ENCODE measurements around the gene PLEKHG1.

Gene PLEKHG1

DNA sequence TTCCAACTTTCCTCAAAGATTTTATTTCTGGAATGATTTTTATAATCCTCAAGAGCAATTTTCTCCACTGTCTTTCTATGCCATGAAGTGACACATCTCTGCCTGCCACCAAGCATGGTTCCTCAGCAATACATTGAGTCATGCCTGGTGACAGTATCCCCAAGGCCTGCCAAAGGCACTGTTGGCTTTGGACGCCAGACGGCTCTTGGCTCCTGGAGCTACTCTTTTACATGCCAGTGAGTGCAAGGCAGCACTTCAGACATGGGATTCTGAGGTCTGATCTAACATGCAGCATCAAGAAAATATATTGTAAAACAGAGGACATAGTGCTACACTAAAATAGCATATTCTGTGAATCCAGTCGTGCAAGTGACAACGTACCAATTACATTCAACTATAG is 20.1 kb upstream of the PLEKHG1 start:
- Mint-ChIP-seq H3K4me3 (no peak overlapping the region), H3K36me3 (ENCODE audit: low read depth) (no peaks in the 10 kb centered on the region), H3K4me1 (ENCODE audit: low read depth) (no peaks in the 10 kb centered on the region), H3K9me3 (no peaks in the 10 kb centered on the region), H3K27ac (no peak overlapping the region), H3K27me3 (peaks cover 36% of the 10 kb centered on the region)
- no peak for DNase-seq

DNA sequence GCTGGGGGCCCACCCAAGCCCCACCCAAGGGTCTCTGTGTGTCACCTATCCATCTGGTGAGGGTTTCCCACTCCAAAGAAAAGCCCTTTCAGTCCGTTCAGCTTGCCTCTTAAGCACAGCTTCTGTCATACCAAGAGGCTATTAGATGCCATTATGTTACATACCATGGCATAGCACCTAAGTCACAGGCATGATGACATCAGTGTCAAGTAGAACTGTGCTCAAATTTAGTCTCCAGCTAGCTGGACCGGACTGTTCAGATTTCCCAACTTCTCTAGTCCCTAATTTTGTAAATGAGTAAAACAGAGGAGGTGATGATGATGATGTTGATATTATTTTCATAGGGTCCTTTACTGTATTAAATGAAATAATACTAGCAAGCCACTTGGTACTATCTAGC is 19.2 kb upstream of the PLEKHG1 start:
- Mint-ChIP-seq H3K9me3 (no peaks in the 10 kb centered on the region), H3K27me3 (peaks cover 31% of the 10 kb centered on the region), H3K27ac (no peak overlapping the region), H3K4me1 (ENCODE audit: low read depth) (no peaks in the 10 kb centered on the region), H3K36me3 (ENCODE audit: low read depth) (no peaks in the 10 kb centered on the region), H3K4me3 (no peak overlapping the region)
- DNase-seq = no peak

DNA sequence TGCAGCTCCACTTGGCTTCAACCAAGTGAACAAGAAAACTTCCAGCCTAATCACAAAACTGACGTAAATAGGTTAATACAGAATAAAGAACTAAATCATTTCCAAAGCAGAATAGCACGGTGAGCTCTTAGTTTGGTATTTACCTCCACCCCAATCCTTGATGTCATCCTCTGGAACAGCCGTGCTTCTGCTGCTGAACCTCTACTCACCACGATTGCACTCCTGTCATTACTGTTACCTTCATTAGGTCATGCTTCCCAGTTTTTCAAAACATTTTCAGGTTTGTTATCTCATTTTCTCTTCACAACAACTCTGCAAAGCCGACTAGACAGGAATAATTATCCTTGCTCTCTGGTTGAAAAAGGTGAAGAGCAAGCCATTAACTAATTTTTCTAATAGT is 15.6 kb upstream of the PLEKHG1 start:
- no peak for DNase-seq
- Mint-ChIP-seq H3K9me3 (no peaks in the 10 kb centered on the region), H3K4me1 (ENCODE audit: low read depth) (no peaks in the 10 kb centered on the region), H3K27me3 (peaks cover 10% of the 10 kb centered on the region), H3K27ac (no peak overlapping the region), H3K36me3 (ENCODE audit: low read depth) (no peaks in the 10 kb centered on the region), H3K4me3 (no peak overlapping the region)

DNA sequence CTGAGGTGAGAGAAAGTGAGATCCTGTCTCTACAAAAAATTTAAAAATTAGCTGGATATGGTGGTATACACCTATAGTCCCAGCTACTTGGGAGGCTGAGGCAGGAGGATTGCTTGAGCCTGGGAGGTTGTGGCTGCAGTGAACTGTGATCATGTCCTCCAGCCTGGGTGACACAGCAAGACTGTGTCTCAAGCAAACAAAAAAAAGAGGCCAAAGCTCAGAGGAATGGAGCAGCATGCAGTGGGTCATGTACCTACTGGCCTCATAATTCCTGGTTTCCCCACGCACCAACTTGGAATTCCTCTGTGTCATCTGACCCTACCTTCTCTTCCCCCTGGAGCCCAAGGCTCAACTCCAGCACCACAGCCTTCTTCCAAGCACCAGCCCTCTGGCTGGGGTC is 15.1 kb upstream of the PLEKHG1 start:
- Mint-ChIP-seq H3K36me3 (ENCODE audit: low read depth) (no peaks in the 10 kb centered on the region), H3K9me3 (no peaks in the 10 kb centered on the region), H3K27me3 (peaks cover 8% of the 10 kb centered on the region), H3K27ac (no peak overlapping the region), H3K4me3 (no peak overlapping the region), H3K4me1 (ENCODE audit: low read depth) (no peaks in the 10 kb centered on the region)
- no peak for DNase-seq

DNA sequence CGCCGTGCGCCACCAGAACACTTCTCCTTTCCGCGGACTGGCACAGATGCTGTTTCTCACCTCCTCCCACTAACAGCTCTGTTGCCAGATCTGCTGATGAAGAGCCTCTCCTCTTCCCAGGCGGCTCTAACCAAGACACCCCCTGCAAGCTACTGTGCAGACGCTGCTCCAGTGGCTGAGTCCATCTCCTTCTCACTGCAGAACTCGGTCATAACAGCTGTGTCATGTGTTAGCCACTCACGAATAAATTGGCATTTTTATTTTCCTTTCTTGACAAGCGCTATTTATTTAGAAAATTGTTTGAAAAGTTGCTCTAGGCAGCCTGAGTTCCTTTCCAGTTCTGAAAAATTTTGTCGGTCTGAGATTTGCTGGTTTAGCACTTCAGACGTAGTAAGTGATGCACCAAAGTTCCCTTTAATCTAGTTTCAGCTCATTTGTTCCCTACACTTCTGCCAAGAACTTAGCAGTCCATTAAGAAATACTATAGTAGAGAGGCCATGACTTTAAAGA is 12.8 kb upstream of the PLEKHG1 start:
- Mint-ChIP-seq H3K27ac (no peak overlapping the region), H3K4me3 (no peak overlapping the region), H3K9me3 (no peaks in the 10 kb centered on the region), H3K36me3 (ENCODE audit: low read depth) (no peaks in the 10 kb centered on the region), H3K4me1 (ENCODE audit: low read depth) (no peaks in the 10 kb centered on the region), H3K27me3 (peaks cover 22% of the 10 kb centered on the region)
- no peak for DNase-seq

DNA sequence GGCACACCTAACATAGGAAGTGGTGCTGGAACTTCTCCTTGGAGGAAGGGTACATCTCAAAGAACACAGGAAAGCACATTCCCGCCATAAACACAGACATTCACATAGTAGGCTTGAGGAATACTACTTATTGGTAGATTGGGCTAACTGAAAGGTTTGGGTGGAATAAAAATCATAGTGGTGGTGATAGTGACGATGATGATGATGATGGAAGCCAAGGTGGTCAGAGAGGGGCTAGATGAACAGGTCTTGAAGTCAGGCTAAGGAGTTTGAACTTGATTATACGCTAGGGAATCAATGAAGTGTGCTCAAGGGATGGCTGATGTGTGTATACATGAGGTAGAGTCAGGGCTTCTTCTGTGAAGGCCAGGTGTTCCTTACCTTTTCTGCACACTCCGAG is 12.0 kb upstream of the PLEKHG1 start:
- no peak overlapping the region for H3K4me3 Mint-ChIP-seq
- peaks cover 30% of the 10 kb centered on the region for H3K27me3 Mint-ChIP-seq
- H3K4me1 Mint-ChIP-seq (ENCODE audit: low read depth) = no peaks in the 10 kb centered on the region
- no peak overlapping the region for H3K27ac Mint-ChIP-seq
- H3K9me3 Mint-ChIP-seq = no peaks in the 10 kb centered on the region
- no peak for DNase-seq
- no peaks in the 10 kb centered on the region for H3K36me3 Mint-ChIP-seq (ENCODE audit: low read depth)

DNA sequence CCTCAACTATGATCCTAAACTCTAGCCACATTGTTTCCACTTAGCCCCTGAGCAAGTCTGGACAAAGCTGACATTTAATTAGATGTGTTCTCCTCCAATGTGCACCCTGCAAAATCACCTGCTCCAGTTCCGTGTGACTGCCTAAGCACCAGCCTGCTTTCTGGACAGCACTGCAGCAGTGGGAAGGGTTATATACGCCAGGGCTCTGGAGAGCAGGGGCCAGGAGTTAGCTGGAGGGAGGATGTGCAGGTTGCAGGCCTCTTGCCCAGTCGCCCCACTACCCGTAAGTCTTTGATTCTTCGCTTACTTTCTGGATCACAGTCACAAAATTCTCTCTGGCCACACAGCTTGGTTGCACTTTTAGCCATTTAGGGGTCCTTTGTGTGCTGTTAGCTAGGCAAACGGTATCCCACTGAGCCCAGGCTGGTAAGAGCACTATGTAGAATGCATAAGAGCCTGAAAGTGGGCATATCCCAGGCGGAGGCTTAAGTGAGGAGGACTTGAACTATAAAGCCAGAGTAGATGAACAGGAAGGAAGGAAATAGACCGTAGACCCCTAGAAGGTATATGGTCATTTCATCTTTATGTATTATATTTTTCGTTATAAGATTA is 10.7 kb upstream of the PLEKHG1 start:
- H3K4me1 Mint-ChIP-seq (ENCODE audit: low read depth) = no peaks in the 10 kb centered on the region
- no peaks in the 10 kb centered on the region for H3K9me3 Mint-ChIP-seq
- H3K36me3 Mint-ChIP-seq (ENCODE audit: low read depth) = no peaks in the 10 kb centered on the region

DNA sequence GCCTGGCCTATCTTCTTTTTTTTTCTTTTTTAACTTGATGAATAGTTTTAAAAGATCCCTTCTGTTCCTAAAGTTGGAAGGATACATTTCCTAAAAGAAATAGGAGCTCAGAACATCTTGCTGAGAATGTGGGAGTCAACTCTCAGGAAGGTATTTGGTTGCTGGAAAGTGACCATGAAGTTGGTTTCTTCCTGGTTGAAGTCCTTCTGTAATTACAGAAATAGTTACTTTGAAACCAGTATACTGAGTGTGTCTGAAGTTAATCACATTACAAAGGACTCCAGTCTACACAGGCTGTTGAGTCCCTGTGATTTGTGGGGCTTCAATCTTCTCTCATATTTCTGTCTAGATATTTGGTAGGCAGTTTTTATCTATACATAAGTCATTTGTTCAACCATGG is 9.8 kb upstream of the PLEKHG1 start:
- Mint-ChIP-seq H3K27me3 (peaks cover 25% of the 10 kb centered on the region), H3K27ac (no peak overlapping the region), H3K4me1 (ENCODE audit: low read depth) (no peaks in the 10 kb centered on the region), H3K4me3 (no peak overlapping the region), H3K36me3 (ENCODE audit: low read depth) (no peaks in the 10 kb centered on the region), H3K9me3 (no peaks in the 10 kb centered on the region)
- DNase-seq = no peak

More for the DNA sequence above, 10.7 kb upstream of the PLEKHG1 start:
- DNase-seq = no peak
- peaks cover 25% of the 10 kb centered on the region for H3K27me3 Mint-ChIP-seq
- no peak overlapping the region for H3K4me3 Mint-ChIP-seq
- no peak overlapping the region for H3K27ac Mint-ChIP-seq

DNA sequence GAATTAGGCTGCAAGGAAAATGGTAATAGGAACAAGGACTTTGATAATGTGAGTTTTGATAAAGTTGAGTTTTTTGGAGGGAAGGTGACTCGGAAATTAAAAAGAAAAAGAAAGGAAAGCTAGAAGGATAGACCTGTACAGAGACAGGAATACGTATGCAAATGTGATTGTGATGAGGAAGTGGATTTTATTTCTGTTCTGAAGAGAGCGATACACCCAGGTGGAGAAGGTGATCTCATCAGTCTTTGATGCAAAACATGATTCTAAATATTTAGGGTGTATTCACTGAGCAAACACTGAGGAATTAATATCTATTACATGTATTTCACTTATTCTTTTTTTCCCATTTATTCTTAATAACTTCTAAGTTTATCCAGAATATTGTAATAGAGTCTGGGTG is 9.2 kb upstream of the PLEKHG1 start:
- H3K4me3 Mint-ChIP-seq = no peak overlapping the region
- H3K27ac Mint-ChIP-seq = no peak overlapping the region

DNA sequence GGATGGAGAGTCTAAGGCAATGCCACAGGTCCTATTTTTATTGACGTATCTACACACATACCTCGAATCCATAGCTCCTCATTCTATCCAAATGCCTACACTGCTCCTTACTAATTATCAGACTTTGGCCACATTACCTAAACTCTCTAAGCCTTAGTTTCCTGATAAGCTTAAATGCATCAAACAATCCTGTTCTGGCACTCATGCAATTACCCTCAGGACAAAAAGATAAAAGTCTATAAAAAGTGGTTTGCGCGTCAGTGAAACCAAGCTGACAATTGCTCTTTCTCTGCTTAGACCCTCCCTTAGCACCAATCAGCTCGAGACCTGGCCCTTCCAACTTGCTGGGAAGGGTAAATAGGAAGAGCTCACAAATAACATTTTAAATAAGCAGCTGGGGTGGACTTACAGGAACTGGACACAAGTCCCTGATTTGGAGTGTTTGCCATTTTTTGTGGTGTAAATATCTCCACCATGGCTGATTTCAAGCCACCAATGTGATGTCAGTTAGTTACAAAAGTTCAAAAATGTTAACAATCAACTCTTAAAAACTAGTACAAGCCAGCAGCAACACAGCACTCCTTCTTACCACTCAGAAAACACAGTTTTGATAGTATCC is 7.2 kb upstream of the PLEKHG1 start:
- Mint-ChIP-seq H3K4me1 (ENCODE audit: low read depth) (no peaks in the 10 kb centered on the region), H3K27me3 (peaks cover 36% of the 10 kb centered on the region), H3K27ac (no peak overlapping the region), H3K4me3 (no peak overlapping the region), H3K9me3 (no peaks in the 10 kb centered on the region), H3K36me3 (ENCODE audit: low read depth) (no peaks in the 10 kb centered on the region)
- no peak for DNase-seq

More for the DNA sequence above, 9.2 kb upstream of the PLEKHG1 start:
- peaks cover 25% of the 10 kb centered on the region for H3K27me3 Mint-ChIP-seq
- H3K4me1 Mint-ChIP-seq (ENCODE audit: low read depth) = no peaks in the 10 kb centered on the region
- H3K9me3 Mint-ChIP-seq = no peaks in the 10 kb centered on the region
- H3K36me3 Mint-ChIP-seq (ENCODE audit: low read depth) = no peaks in the 10 kb centered on the region
- DNase-seq = no peak

DNA sequence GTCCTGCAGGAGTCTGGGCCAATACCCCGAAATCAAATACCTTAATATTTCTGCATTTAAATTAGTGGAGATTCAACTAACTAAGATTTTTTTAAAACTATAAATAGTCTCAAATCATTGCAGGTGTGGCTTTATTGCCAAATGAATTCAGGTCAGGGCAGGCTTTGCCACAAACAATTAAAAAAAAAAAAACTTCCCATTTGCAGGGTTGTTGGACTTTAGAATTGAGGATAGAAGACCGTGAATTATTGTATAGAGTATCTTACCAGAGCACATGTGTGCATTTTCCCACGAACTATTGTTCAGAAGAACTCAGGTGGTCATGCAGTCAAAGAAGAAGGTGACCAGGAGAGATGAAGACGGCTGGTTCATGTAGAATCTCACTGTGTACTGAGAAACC is 6.6 kb upstream of the PLEKHG1 start:
- H3K4me3 Mint-ChIP-seq = no peak overlapping the region
- no peak for DNase-seq
- no peak overlapping the region for H3K27ac Mint-ChIP-seq
- H3K9me3 Mint-ChIP-seq = no peaks in the 10 kb centered on the region
- no peaks in the 10 kb centered on the region for H3K4me1 Mint-ChIP-seq (ENCODE audit: low read depth)
- no peaks in the 10 kb centered on the region for H3K36me3 Mint-ChIP-seq (ENCODE audit: low read depth)
- peaks cover 42% of the 10 kb centered on the region for H3K27me3 Mint-ChIP-seq

DNA sequence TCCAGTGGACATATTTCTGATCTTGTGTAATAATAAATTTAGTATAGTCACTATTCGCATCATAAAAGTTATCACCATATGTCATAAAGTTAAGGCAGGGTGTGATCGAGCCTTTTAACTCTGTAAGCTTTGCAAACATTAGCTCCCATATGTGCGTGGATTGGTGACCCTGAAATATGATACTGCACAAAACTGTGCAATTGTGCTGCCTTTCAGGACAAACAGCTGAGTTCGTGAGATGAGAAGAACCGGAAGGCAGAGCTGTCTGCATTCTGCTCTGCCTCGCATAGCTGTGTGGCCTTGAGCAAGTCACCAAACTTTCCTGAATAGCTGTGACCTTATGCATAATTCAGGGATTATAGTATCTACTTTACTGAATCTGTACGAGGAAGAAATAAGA is 3.2 kb upstream of the PLEKHG1 start:
- no peaks in the 10 kb centered on the region for H3K36me3 Mint-ChIP-seq (ENCODE audit: low read depth)
- H3K4me1 Mint-ChIP-seq (ENCODE audit: low read depth) = peaks cover 19% of the 10 kb centered on the region
- no peak for DNase-seq
- no peaks in the 10 kb centered on the region for H3K9me3 Mint-ChIP-seq
- no peak overlapping the region for H3K4me3 Mint-ChIP-seq
- H3K27ac Mint-ChIP-seq = no peak overlapping the region
- peaks cover 56% of the 10 kb centered on the region for H3K27me3 Mint-ChIP-seq

DNA sequence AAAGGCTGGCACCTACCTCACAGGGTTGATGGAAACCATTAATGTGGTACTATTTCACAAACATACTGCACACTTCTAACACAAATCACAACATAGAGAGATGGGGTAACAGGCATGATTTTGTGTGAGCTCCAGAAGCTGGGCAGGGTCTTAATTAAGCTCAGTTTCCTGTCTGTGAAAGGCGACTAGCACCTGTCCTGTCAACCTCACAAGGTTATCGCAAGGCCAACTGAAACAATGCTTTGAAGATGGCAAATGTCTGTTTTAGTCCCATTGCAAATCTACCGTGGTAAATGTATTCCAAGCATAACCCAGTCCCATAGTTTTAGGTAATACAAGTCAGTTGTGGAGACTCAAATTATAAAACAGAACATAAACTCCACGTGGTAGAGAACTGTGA is 1.3 kb upstream of the PLEKHG1 start:
- H3K27ac Mint-ChIP-seq = no peak overlapping the region
- H3K4me3 Mint-ChIP-seq = no peak overlapping the region
- peaks cover 21% of the 10 kb centered on the region for H3K4me1 Mint-ChIP-seq (ENCODE audit: low read depth)

DNA sequence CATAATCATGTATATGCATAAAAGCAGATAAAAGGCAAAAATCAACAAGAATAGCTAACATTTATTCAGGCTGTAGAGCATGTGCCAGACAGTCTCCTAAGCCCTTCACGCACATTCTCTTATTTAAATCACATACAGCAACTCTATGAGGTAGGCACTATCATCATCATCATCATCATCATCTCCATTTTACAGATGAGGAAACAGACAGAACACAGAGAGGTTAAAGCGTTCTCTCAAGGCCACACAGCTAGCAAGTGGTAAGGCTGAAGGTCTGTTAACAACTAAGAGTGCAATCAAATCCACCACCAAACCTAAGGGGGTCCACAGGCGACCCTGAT is 857 bp upstream of the PLEKHG1 start:
- Mint-ChIP-seq H3K9me3 (no peaks in the 10 kb centered on the region), H3K27ac (peak overlapping the region; percentile 61), H3K4me3 (peak overlapping the region; percentile 75), H3K4me1 (ENCODE audit: low read depth) (peaks cover 21% of the 10 kb centered on the region), H3K36me3 (ENCODE audit: low read depth) (no peaks in the 10 kb centered on the region), H3K27me3 (peaks cover 59% of the 10 kb centered on the region)
- no peak for DNase-seq

More for the DNA sequence above, 1.3 kb upstream of the PLEKHG1 start:
- DNase-seq = no peak
- H3K27me3 Mint-ChIP-seq = peaks cover 59% of the 10 kb centered on the region
- no peaks in the 10 kb centered on the region for H3K9me3 Mint-ChIP-seq
- H3K36me3 Mint-ChIP-seq (ENCODE audit: low read depth) = no peaks in the 10 kb centered on the region

DNA sequence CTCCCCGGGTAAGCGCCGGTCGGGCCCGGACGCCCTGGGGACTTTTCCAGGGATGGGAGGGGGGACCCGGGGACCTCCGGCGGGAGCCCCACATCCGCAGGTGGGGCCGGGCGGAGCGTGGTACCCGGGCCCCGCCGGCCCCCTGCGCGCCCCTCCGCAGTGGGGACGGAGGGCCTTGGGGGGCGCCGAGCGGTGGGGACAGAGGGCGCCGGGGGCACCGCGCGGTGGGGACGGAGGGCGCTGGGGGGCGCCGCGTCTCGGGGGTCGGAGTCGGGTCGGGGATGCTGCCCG is 270 bp downstream of the PLEKHG1 start:
- Mint-ChIP-seq H3K27ac (no peak overlapping the region), H3K4me1 (ENCODE audit: low read depth) (peaks cover 21% of the 10 kb centered on the region), H3K4me3 (no peak overlapping the region), H3K27me3 (peaks cover 67% of the 10 kb centered on the region), H3K36me3 (ENCODE audit: low read depth) (no peaks in the 10 kb centered on the region), H3K9me3 (no peaks in the 10 kb centered on the region)
- no peak for DNase-seq

Data from activated T-cell treated with anti-CD3 and anti-CD28 coated beads, Interleukin-2, amount 50 U/mL, for 24 hours (primary cell).